ENCODE data around the gene ACSL5. TPM values are rescaled to one million over a fixed set of nuclear protein-coding genes. Genes with fewer than 3 reads are reported as not detected.
"Not testable (repeated sequence)": the region's sequence is repeated elsewhere in the genome, so short reads cannot be mapped to it uniquely, and the experiment has no call there.

Gene ACSL5
- polyA plus RNA-seq, 1 donor, result 361 TPM

DNA sequence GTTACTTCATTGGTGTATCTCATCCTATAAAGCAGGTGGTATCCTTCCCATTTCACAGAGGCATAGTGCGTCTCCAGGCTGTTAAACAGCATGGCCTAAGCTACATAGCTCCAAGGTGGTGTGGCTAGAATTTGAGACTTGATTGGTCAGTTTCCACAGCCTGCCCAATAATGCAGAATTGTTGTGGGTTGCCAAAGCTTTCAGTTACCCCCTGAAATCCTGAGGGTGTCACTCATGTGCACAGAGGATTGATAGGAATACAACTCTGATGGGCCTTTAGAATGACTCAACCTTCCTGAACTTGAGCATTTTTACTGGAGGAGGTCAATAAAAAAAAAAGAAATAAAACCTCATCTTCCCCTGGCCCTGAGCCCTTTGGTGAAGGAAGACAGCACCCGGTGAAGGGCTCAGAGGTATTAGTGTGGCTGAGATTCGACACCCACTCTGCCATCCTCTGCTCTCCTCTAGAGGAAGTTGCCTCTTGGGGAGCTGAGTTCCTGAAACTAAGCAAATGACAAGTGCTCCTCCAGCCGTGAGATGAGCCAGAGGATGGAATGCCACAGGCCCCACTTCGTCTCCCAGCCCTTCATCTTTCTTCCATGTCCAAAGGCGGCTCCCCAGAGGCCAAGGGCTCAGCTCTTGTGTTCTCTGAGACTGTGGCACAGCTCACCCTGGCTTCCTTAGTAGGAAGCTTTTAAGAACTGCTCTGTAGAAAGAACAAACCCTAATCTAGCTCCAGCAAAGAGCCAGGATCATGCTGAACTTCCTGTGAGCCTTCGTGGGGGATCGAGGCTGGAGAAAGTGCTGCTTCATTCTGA is 1.0 kb downstream of the ACSL5 start:
- Histone ChIP-seq H3K4me1 (ENCODE audit: control insufficient read depth, insufficient read depth, low read length) (peaks cover 18% of the 10 kb centered on the region), H3K27ac (ENCODE audit: low read length) (peak overlapping the region; percentile 83), H3K4me3 (ENCODE audit: low read length) (peak overlapping the region; percentile 56), H3K36me3 (ENCODE audit: control insufficient read depth, insufficient read depth, low read length) (no peaks in the 10 kb centered on the region), H3K9me3 (ENCODE audit: control insufficient read depth, low read depth, low read length) (peaks cover 3% of the 10 kb centered on the region), H3K27me3 (ENCODE audit: control insufficient read depth, insufficient read depth, low read length) (no peaks in the 10 kb centered on the region)
- DNase-seq, result peak in 1 of 2 donors; percentile 52
- WGBS (ENCODE audit: insufficient coverage, low lambda C conversion rate), result no CpG with 5 or more reads among the region's 8 CpGs

DNA sequence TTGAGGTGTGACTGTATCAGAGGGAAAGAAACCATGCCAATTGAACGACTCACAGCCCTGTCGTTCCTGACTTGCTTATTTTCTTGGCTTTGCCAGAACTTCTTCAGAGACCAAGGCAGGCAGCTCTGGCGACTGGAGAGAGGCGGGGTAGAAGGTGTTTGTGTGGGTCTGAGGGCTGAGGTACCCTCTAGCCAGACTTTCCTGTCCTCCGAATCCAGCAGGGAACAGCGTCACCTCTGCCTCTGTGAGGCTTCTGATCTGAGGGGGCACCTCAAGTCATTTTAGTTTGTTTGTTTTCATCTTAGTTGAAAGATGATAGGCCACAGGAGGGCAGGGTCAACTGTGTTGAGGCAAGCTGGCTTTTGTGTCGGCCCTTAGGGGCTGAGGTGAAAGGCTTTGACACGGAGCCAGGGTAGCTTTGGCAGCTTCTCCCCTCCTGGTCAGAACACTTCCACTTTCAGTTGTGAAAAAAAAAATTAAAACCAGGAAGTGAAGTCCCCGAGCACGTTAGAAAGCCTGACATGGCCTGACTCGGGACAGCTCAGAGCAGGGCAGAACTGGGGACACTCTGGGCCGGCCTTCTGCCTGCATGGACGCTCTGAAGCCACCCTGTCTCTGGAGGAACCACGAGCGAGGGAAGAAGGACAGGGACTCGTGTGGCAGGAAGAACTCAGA is 1.9 kb downstream of the ACSL5 start:
- peak overlapping the region; percentile 56 for H3K4me3 ChIP-seq (ENCODE audit: low read length)
- H3K36me3 ChIP-seq (ENCODE audit: control insufficient read depth, insufficient read depth, low read length), result no peaks in the 10 kb centered on the region
- peak in 1 of 2 donors; percentile 79 for DNase-seq

GRCh38 chr10:112376396-112376790 is 2.5 kb downstream of the ACSL5 start:
- WGBS (ENCODE audit: insufficient coverage, low lambda C conversion rate), result no CpG with 5 or more reads among the region's 11 CpGs
- Histone ChIP-seq H3K4me3 (ENCODE audit: low read length) (peak overlapping the region; percentile 56), H3K36me3 (ENCODE audit: control insufficient read depth, insufficient read depth, low read length) (no peaks in the 10 kb centered on the region), H3K27me3 (ENCODE audit: control insufficient read depth, insufficient read depth, low read length) (no peaks in the 10 kb centered on the region), H3K9me3 (ENCODE audit: control insufficient read depth, low read depth, low read length) (no peaks in the 10 kb centered on the region), H3K4me1 (ENCODE audit: control insufficient read depth, insufficient read depth, low read length) (peaks cover 29% of the 10 kb centered on the region), H3K27ac (ENCODE audit: low read length) (peak overlapping the region; percentile 83)
- peak in 1 of 2 donors; percentile 47 for DNase-seq

More for the DNA sequence above, 1.9 kb downstream of the ACSL5 start:
- Histone ChIP-seq H3K27ac (ENCODE audit: low read length) (peak overlapping the region; percentile 83), H3K4me1 (ENCODE audit: control insufficient read depth, insufficient read depth, low read length) (peaks cover 25% of the 10 kb centered on the region), H3K9me3 (ENCODE audit: control insufficient read depth, low read depth, low read length) (no peaks in the 10 kb centered on the region), H3K27me3 (ENCODE audit: control insufficient read depth, insufficient read depth, low read length) (no peaks in the 10 kb centered on the region)
- 0% methylated on average over 1 of the region's 16 CpGs for WGBS (ENCODE audit: insufficient coverage, low lambda C conversion rate)

GRCh38 chr10:112377116-112377515 is 3.2 kb downstream of the ACSL5 start:
- H3K4me1 ChIP-seq (ENCODE audit: control insufficient read depth, insufficient read depth, low read length), result peaks cover 34% of the 10 kb centered on the region
- H3K9me3 ChIP-seq (ENCODE audit: control insufficient read depth, low read depth, low read length); H3K36me3 ChIP-seq (ENCODE audit: control insufficient read depth, insufficient read depth, low read length); H3K27me3 ChIP-seq (ENCODE audit: control insufficient read depth, insufficient read depth, low read length): not testable (repeated sequence)
- peak overlapping the region; percentile 83 for H3K27ac ChIP-seq (ENCODE audit: low read length)
- H3K4me3 ChIP-seq (ENCODE audit: low read length), result peak overlapping the region; percentile 56
- no CpG with 5 or more reads among the region's 9 CpGs for WGBS (ENCODE audit: insufficient coverage, low lambda C conversion rate)
- peak in 1 of 2 donors; percentile 21 for DNase-seq

DNA sequence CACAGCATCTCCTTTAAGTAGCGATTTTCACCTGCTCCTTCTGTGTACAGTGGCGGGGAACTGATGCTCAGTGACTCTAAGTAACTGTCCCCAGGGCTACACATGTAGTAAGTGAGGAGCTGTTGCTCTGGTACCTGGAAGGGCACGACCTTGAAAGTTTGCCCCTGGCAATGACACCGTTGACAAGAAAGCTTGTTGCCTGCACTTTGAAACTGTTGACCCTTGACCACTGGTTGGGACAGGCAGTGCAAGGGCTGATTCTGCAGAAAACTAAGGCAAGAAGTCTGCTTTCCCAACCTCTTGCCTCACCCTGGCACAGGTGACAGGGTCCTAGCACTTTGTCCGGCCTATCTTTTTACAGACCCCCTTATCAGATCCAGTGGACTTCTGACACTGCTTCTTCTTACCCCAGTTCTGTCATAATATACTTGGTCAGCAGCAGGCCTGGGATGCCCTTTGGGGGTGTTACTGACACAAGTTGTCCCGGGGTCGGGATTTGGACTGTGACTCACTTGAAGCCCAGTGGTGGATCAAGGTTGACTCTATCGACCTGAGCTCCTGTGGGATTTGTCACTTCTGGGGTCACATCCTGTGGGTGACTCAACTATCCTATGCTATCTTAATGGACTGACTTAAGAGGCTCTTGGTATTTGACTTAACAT is 5.8 kb downstream of the ACSL5 start:
- WGBS (ENCODE audit: insufficient coverage, low lambda C conversion rate), result no CpG with 5 or more reads among the region's 8 CpGs
- no peaks in the 10 kb centered on the region for H3K27me3 ChIP-seq (ENCODE audit: control insufficient read depth, insufficient read depth, low read length)
- no peaks in the 10 kb centered on the region for H3K9me3 ChIP-seq (ENCODE audit: control insufficient read depth, low read depth, low read length)
- H3K4me3 ChIP-seq (ENCODE audit: low read length), result no peak overlapping the region
- DNase-seq, result peak; percentile 95 to 97
- peaks cover 9% of the 10 kb centered on the region for H3K36me3 ChIP-seq (ENCODE audit: control insufficient read depth, insufficient read depth, low read length)
- H3K4me1 ChIP-seq (ENCODE audit: control insufficient read depth, insufficient read depth, low read length), result peaks cover 45% of the 10 kb centered on the region
- H3K27ac ChIP-seq (ENCODE audit: low read length), result peak overlapping the region; percentile 84

DNA sequence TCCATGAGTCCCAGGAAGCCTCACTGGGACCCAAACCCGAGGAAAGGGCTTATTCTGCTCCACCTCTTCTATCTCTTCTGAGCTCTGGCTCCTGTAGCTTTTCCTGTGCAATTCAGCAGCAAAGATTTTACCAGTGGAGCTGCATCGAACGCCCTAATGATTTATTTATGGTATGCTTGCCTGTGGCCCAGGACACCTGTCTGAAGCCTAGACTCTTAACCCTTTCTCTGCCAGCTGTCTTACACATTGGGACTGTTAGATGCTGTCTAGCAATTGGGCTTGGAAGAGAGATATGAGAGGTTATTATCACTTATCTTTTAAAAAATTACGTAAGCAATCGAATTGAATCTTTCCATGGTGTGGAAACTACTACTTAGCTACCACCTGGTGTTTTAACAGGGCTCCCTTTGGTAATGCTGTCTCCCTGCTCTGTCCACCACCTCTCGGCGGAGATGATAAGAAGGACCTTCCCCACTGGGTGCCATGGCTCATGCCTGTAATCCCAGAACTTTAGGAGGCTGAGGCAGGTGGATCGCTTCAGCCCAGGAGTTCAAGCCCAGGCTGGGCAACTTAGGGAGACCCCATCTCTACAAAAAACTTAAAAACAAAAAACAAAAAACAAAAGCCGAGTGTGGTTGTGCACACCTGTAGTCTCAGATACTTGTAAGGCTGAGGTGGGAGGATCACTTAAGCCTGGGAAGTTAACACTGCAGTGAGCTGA is 8.8 kb downstream of the ACSL5 start:
- peaks cover 56% of the 10 kb centered on the region for H3K4me1 ChIP-seq (ENCODE audit: control insufficient read depth, insufficient read depth, low read length)
- H3K27ac ChIP-seq (ENCODE audit: low read length), result peak overlapping the region; percentile 93
- WGBS (ENCODE audit: insufficient coverage, low lambda C conversion rate), result 60% methylated on average over 1 of the region's 9 CpGs
- H3K4me3 ChIP-seq (ENCODE audit: low read length), result no peak overlapping the region
- no peaks in the 10 kb centered on the region for H3K27me3 ChIP-seq (ENCODE audit: control insufficient read depth, insufficient read depth, low read length)
- DNase-seq, result peak in 1 of 2 donors; percentile 59
- H3K36me3 ChIP-seq (ENCODE audit: control insufficient read depth, insufficient read depth, low read length), result peaks cover 9% of the 10 kb centered on the region
- H3K9me3 ChIP-seq (ENCODE audit: control insufficient read depth, low read depth, low read length), result no peaks in the 10 kb centered on the region

- Histone ChIP-seq H3K4me3 (ENCODE audit: low read length) (no peak overlapping the region), H3K27me3 (ENCODE audit: control insufficient read depth, insufficient read depth, low read length) (no peaks in the 10 kb centered on the region), H3K4me1 (ENCODE audit: control insufficient read depth, insufficient read depth, low read length) (peaks cover 59% of the 10 kb centered on the region), H3K27ac (ENCODE audit: low read length) (peak overlapping the region; percentile 93), H3K36me3 (ENCODE audit: control insufficient read depth, insufficient read depth, low read length) (peaks cover 9% of the 10 kb centered on the region), H3K9me3 (ENCODE audit: control insufficient read depth, low read depth, low read length) (no peaks in the 10 kb centered on the region)
- 10% methylated on average over 2 of the region's 3 CpGs for WGBS (ENCODE audit: insufficient coverage, low lambda C conversion rate)
- peak; percentile 88 to 94 for DNase-seq
Measured at GRCh38 chr10:112383325-112383724, 9.4 kb downstream of the ACSL5 start.

GRCh38 chr10:112384141-112384540 is 10.2 kb downstream of the ACSL5 start:
- Histone ChIP-seq H3K27me3 (ENCODE audit: control insufficient read depth, insufficient read depth, low read length) (no peaks in the 10 kb centered on the region), H3K9me3 (ENCODE audit: control insufficient read depth, low read depth, low read length) (no peaks in the 10 kb centered on the region), H3K27ac (ENCODE audit: low read length) (peak overlapping the region; percentile 93), H3K4me3 (ENCODE audit: low read length) (no peak overlapping the region), H3K4me1 (ENCODE audit: control insufficient read depth, insufficient read depth, low read length) (peaks cover 59% of the 10 kb centered on the region), H3K36me3 (ENCODE audit: control insufficient read depth, insufficient read depth, low read length) (peaks cover 10% of the 10 kb centered on the region)
- 100% methylated on average over 1 of the region's 2 CpGs for WGBS (ENCODE audit: insufficient coverage, low lambda C conversion rate)
- peak in 1 of 2 donors; percentile 39 for DNase-seq

DNA sequence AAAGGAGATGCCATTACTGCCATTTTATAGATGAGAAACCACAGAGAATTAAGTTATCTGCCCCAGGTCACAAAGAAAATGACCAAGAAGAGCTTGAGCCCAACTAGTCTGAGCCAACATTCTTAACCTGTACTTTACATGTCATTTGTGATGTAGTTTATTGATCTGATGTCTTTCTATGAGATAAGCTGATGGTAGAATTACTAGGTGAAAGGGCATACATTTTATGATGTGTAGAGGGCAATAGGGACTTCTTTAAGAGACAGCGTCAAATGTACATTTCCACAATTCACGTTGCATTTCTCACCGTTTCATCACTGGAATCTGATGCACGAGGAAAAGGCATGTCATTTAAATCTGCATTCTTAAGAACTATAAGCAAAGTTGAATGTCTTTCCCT is 11.3 kb downstream of the ACSL5 start:
- H3K27ac ChIP-seq (ENCODE audit: low read length), result peak overlapping the region; percentile 93
- peaks cover 12% of the 10 kb centered on the region for H3K36me3 ChIP-seq (ENCODE audit: control insufficient read depth, insufficient read depth, low read length)
- WGBS (ENCODE audit: insufficient coverage, low lambda C conversion rate), result 23% methylated on average over 4 of the region's 4 CpGs
- peaks cover 63% of the 10 kb centered on the region for H3K4me1 ChIP-seq (ENCODE audit: control insufficient read depth, insufficient read depth, low read length)
- no peaks in the 10 kb centered on the region for H3K27me3 ChIP-seq (ENCODE audit: control insufficient read depth, insufficient read depth, low read length)
- no peak overlapping the region for H3K4me3 ChIP-seq (ENCODE audit: low read length)
- no peaks in the 10 kb centered on the region for H3K9me3 ChIP-seq (ENCODE audit: control insufficient read depth, low read depth, low read length)
- peak; percentile 58 to 82 for DNase-seq

DNA sequence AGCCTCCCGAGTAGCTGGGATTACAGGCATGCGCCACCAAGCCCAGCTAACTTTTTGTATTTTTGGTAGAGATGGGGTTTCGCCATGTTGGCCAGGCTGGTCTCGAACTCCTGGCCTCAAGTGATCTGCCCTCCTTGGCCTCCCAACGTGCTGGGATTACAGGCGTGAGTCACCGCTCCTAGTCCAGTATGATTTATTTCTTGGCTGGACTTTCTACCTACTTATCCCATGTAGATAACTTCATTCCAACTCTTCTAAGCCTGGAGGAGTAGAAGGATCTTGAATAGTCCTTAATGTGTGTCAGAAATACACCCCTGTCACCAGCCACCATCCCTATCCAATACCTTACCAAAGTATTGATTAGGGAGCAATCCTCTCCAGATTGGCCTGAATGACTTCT is 14.1 kb downstream of the ACSL5 start:
- peak in 1 of 2 donors; percentile 60 for DNase-seq

More for the DNA sequence above, 14.1 kb downstream of the ACSL5 start:
- peaks cover 48% of the 10 kb centered on the region for H3K4me1 ChIP-seq (ENCODE audit: control insufficient read depth, insufficient read depth, low read length)
- H3K9me3 ChIP-seq (ENCODE audit: control insufficient read depth, low read depth, low read length); H3K4me3 ChIP-seq (ENCODE audit: low read length); H3K27me3 ChIP-seq (ENCODE audit: control insufficient read depth, insufficient read depth, low read length); H3K36me3 ChIP-seq (ENCODE audit: control insufficient read depth, insufficient read depth, low read length): not testable (repeated sequence)
- H3K27ac ChIP-seq (ENCODE audit: low read length), result peak overlapping the region; percentile 69
- no CpG with 5 or more reads among the region's 7 CpGs for whole genome bisulfite sequencing (ENCODE audit: insufficient coverage, low lambda C conversion rate)
